ENCODE data around the gene PIP4K2A.

GRCh38 chr10:22624287-22624738 is 90.1 kb downstream of the PIP4K2A start:
- TF ChIP-seq EZH2 (IDR thresholded peaks at IDR 0.05; ENCODE audit: borderline replicate concordance, low read depth, low read length, severe bottlenecking) (no peak), CTCF (IDR thresholded peaks at IDR 0.05; ENCODE audit: extremely low read depth in 1 of 2, insufficient read depth in 1 of 2, low read depth in 1 of 2, low read length in 2 of 2) (no peak), POLR2A (IDR thresholded peaks at IDR 0.05; ENCODE audit: low read depth, low read length) (no peak), JUN (IDR thresholded peaks at IDR 0.05; ENCODE audit: borderline replicate concordance, insufficient read depth, insufficient read length, low read depth) (peak; percentile 89), FOS (IDR thresholded peaks at IDR 0.05; ENCODE audit: borderline replicate concordance, insufficient read depth, low read length) (peak; percentile 67), POLR2AphosphoS5 (IDR thresholded peaks at IDR 0.05; ENCODE audit: insufficient read depth, low read depth, low read length) (no peak), MAX (IDR thresholded peaks at IDR 0.05; ENCODE audit: insufficient read depth, insufficient read length) (no peak), MYC (IDR thresholded peaks at IDR 0.05; ENCODE audit: low read depth, low read length) (no peak), GATA2 (IDR thresholded peaks at IDR 0.05; ENCODE audit: insufficient read depth, insufficient read length, low read depth, low read length) (no peak)
